Liver (tissue), 9 donors: ENCODE data around the gene PCDHGC5. TPM values are rescaled to one million over a fixed set of nuclear protein-coding genes. Genes with fewer than 3 reads are reported as not detected.

ENCODE experiments used
- DNase-seq: peaks from one replicate; pipeline ENCODE4 v3.0.0-alpha.2; 2017; ENCODE audit warnings: low spot score
- H3K27ac ChIP-seq, 2 donors: one replicate each; pipeline ENCODE4 v1.7.0; 2013; ENCODE audit warnings: inconsistent platforms in 2 of 2, low read length in 2 of 2, control low read depth in 1 of 2, low read depth in 1 of 2, mild to moderate bottlenecking in 1 of 2
- H3K27me3 ChIP-seq, 4 donors: one replicate each; pipeline versions ENCODE4 v1.6.1 to v1.7.0; 2013; ENCODE audit warnings: low read length in 3 of 4, inconsistent platforms in 1 of 4, mild to moderate bottlenecking in 1 of 4, moderate library complexity in 1 of 4; ENCODE audit not compliant: control insufficient read depth in 4 of 4, insufficient read depth in 4 of 4
- H3K36me3 ChIP-seq, 4 donors: one replicate each; pipeline versions ENCODE4 v1.6.1 to v1.7.0; 2013; ENCODE audit warnings: low read length in 3 of 4, mild to moderate bottlenecking in 3 of 4, low read depth in 1 of 4, moderate library complexity in 1 of 4; ENCODE audit not compliant: control insufficient read depth in 4 of 4, insufficient read depth in 3 of 4
- H3K4me1 ChIP-seq, 4 donors: one replicate each; pipeline versions ENCODE4 v1.6.1 to v1.7.0; 2013; ENCODE audit warnings: low read length in 3 of 4, mild to moderate bottlenecking in 3 of 4, moderate library complexity in 1 of 4; ENCODE audit not compliant: control insufficient read depth in 4 of 4, insufficient read depth in 4 of 4
- H3K4me3 ChIP-seq, 3 donors: one replicate each; pipeline versions ENCODE4 v1.6.1 to v1.7.0; 2013; ENCODE audit warnings: low read length in 3 of 3, control low read depth in 1 of 3, low read depth in 1 of 3, mild to moderate bottlenecking in 1 of 3
- H3K9ac ChIP-seq, 2 donors: one replicate each; pipeline ENCODE4 v1.7.0; 2013; ENCODE audit warnings: low read length in 2 of 2, mild to moderate bottlenecking in 2 of 2, moderate library complexity in 2 of 2, control low read depth in 1 of 2, low read depth in 1 of 2
- H3K9me3 ChIP-seq, 4 donors: one replicate each; pipeline versions ENCODE4 v1.6.1 to v1.7.0; 2013; ENCODE audit warnings: low read length in 3 of 4; ENCODE audit not compliant: control insufficient read depth in 4 of 4
- EGR1 ChIP-seq, 2 donors: IDR thresholded peaks; 2 replicates each; pipeline ENCODE4 v1.6.1; 2016 to 2018; ENCODE audit warnings: antibody characterized with exemption in 2 of 2, low read depth in 2 of 2
- FOXA1 ChIP-seq: IDR thresholded peaks from 2 replicates; pipeline ENCODE4 v1.6.1; 2016; ENCODE audit warnings: antibody characterized with exemption
- FOXA2 ChIP-seq: IDR thresholded peaks from 2 replicates; pipeline ENCODE4 v1.6.1; 2016; ENCODE audit warnings: antibody characterized with exemption
- GABPA ChIP-seq, 2 donors: IDR thresholded peaks in 1 of 2; conservative IDR thresholded peaks in 1 of 2; 2 replicates each; pipeline ENCODE4 v1.6.1; 2016; ENCODE audit warnings: antibody characterized with exemption in 2 of 2, mild to moderate bottlenecking in 1 of 2, moderate library complexity in 1 of 2
- HNF4A ChIP-seq, 2 donors: conservative IDR thresholded peaks; 2 replicates each; pipeline ENCODE4 v1.6.1; 2016; ENCODE audit warnings: antibody characterized with exemption in 2 of 2, mild to moderate bottlenecking in 2 of 2
- HNF4G ChIP-seq: IDR thresholded peaks from 2 replicates; pipeline ENCODE4 v1.6.1; 2016; ENCODE audit warnings: antibody characterized with exemption
- JUND ChIP-seq, 2 donors: IDR thresholded peaks; 2 replicates each; pipeline ENCODE4 v1.6.1; 2016; ENCODE audit warnings: antibody characterized with exemption in 2 of 2
- NR2F2 ChIP-seq: IDR thresholded peaks from 2 replicates; pipeline ENCODE4 v1.6.1; 2016; ENCODE audit warnings: antibody characterized with exemption
- RAD21 ChIP-seq, 2 donors: IDR thresholded peaks; 2 replicates each; pipeline ENCODE4 v1.6.1; 2016; ENCODE audit warnings: antibody characterized with exemption in 2 of 2, mild to moderate bottlenecking in 2 of 2
- RXRA ChIP-seq, 2 donors: IDR thresholded peaks; 2 replicates each; pipeline ENCODE4 v1.6.1; 2017 to 2018; ENCODE audit warnings: antibody characterized with exemption in 2 of 2, mild to moderate bottlenecking in 1 of 2
- SP1 ChIP-seq: IDR thresholded peaks from 2 replicates; pipeline ENCODE4 v1.6.1; 2018; ENCODE audit warnings: antibody characterized with exemption, mild to moderate bottlenecking
- YY1 ChIP-seq: IDR thresholded peaks from 2 replicates; pipeline ENCODE4 v1.6.1; 2016; ENCODE audit warnings: antibody characterized with exemption, mild to moderate bottlenecking
- WGBS: extraction: QIAGEN DNeasy Blood & Tissue Kit; methylation state at CpG from one replicate; pipeline ENCODE4 v1.1.7; 2013; 5-methylcytosine and 5-hydroxymethylcytosine counted together
- polyA plus RNA-seq, 2 donors: library from polyadenylated mRNA; stranded (reverse) in 1 of 2; unstranded in 1 of 2; fragments of 200-250 nt in 1 of 2; fragments of >200 nt in 1 of 2; fragmentation: Nextera tagmentation in 1 of 2; extraction: Ambion mirVana in 1 of 2; gene quantifications; one replicate each; pipeline versions ENCODE4 v1.2.1 to v1.2.3, GENCODE V29; 2013 to 2015
- total RNA-seq, 2 donors: library from RNA; depleted of rRNA; stranded (reverse); fragments of >200 nt; gene quantifications; one replicate each; pipeline ENCODE4 v1.2.3, GENCODE V29; 2014
- TF ChIP-seq, protein P1 (sequence below): IDR thresholded peaks from 2 replicates; pipeline ENCODE4 v1.6.1; 2016; ENCODE audit warnings: antibody characterized with exemption
- TF ChIP-seq, protein P2 (sequence below): fragments of 150-350 bp; IDR thresholded peaks from 2 replicates; pipeline ENCODE4 v1.5.1; 2017; ENCODE audit warnings: improper control_type of control experiment, low read depth, low read length; ENCODE audit not compliant: missing input control
- TF ChIP-seq, protein P3 (sequence below): IDR thresholded peaks from 2 replicates; pipeline ENCODE4 v1.6.1; 2016; ENCODE audit warnings: antibody characterized with exemption, mild to moderate bottlenecking
- TF ChIP-seq, protein P4 (sequence below): IDR thresholded peaks from 2 replicates; pipeline ENCODE4 v1.6.1; 2016; ENCODE audit warnings: antibody characterized with exemption
- TF ChIP-seq, protein P5 (sequence below): IDR thresholded peaks from 2 replicates; pipeline ENCODE4 v1.6.1; 2016; ENCODE audit warnings: antibody characterized with exemption
- donor health status: healthy.
- donor health status: healthy.
- donor health status: healthy.
- donor health status: healthy.
- donor health status: healthy.

Gene PCDHGC5
- total and polyA plus RNA-seq, 4 donors = 0.02 to 1.1 (median 0.19) TPM; not detected in 1

DNA sequence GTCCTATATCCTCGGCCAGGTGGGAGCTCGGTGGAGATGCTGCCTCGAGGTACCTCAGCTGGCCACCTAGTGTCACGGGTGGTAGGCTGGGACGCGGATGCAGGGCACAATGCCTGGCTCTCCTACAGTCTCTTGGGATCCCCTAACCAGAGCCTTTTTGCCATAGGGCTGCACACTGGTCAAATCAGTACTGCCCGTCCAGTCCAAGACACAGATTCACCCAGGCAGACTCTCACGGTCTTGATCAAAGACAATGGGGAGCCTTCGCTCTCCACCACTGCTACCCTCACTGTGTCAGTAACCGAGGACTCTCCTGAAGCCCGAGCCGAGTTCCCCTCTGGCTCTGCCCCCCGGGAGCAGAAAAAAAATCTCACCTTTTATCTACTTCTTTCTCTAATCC is 11.1 kb upstream of the PCDHGC5 start:
- Histone ChIP-seq H3K9ac (no peak overlapping the region), H3K9me3 (no peaks in the 10 kb centered on the region), H3K4me3 (peak overlapping the region in 1 of 3 donors; percentile 12), H3K36me3 (no peaks in the 10 kb centered on the region), H3K27ac (no peak overlapping the region), H3K27me3 (no peaks in the 10 kb centered on the region), H3K4me1 (peaks cover 0 to 31% (median 14%) of the 10 kb centered on the region in 4 donors)
- WGBS = 46% methylated on average over 13 of the region's 13 CpGs
- TF ChIP-seq, protein P1, sequence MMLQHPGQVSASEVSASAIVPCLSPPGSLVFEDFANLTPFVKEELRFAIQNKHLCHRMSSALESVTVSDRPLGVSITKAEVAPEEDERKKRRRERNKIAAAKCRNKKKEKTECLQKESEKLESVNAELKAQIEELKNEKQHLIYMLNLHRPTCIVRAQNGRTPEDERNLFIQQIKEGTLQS = no peak
- DNase-seq = no peak

DNA sequence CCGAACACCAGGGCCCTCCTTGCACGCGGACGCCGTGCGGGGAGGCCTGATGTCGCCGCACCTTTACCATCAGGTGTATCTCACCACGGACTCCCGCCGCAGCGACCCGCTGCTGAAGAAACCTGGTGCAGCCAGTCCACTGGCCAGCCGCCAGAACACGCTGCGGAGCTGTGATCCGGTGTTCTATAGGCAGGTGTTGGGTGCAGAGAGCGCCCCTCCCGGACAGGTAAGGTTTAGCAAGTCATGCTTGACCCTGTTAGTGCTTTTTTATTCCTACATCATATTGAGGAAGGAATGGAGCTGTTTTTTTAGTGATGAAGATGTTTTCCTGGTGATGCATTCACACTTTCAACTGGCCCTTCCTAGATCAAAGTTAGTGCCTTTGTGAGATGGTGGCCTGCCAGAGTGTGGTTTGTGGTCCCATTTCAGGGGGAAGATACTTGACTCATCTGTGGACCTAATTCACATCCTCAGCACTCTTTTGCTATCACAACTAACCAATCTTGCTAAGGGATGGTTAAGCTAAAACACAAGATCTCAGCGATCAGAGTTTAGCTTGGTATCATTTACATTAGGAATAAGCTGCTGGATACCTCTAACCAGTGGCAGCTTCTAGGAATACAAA is 10.4 kb upstream of the PCDHGC5 start:
- no peak for DNase-seq
- no peak for TF ChIP-seq SP1
- Histone ChIP-seq H3K9me3 (no peaks in the 10 kb centered on the region), H3K4me1 (peaks cover 0 to 31% (median 14%) of the 10 kb centered on the region in 4 donors), H3K27ac (no peak overlapping the region), H3K4me3 (peak overlapping the region in 1 of 3 donors; percentile 12), H3K9ac (no peak overlapping the region), H3K36me3 (peaks cover 0 to 1% (median 0%) of the 10 kb centered on the region in 4 donors), H3K27me3 (peaks cover 0 to 1% (median 0%) of the 10 kb centered on the region in 4 donors)
- 27% methylated on average over 20 of the region's 20 CpGs for WGBS

DNA sequence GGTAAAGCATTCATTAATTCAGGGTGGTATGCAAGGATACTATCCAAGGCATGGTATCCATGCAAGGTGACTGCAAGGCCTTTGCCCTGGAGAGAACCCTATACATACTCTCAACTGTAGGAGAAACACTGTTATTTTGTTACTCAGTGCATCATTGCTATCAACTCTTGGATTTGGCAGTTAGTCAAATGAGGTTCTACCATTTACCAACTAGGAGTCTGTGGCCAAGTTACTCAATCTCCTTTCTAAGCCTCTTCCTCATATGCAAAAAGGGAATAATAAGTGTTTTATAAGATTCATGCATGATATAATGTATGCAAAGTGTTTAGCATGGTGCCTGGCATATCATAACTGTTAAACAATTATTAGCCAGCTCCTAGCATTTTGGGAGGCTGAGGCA is 9.1 kb upstream of the PCDHGC5 start:
- H3K9ac ChIP-seq = no peak overlapping the region
- DNase-seq = no peak
- TF ChIP-seq FOXA2 (no peak), HNF4G (no peak), FOXA1 (no peak), NR2F2 (no peak), YY1 (no peak), RXRA (IDR thresholded peaks at IDR 0.05) (no peak), GABPA (IDR thresholded peaks at IDR 0.05 in 1 of 2, conservative IDR thresholded peaks at IDR 0.05 in 1 of 2) (no peak), RAD21 (IDR thresholded peaks at IDR 0.05) (no peak), SP1 (no peak), HNF4A (conservative IDR thresholded peaks at IDR 0.05) (no peak), JUND (IDR thresholded peaks at IDR 0.05) (no peak), EGR1 (IDR thresholded peaks at IDR 0.05; ENCODE audit: low read depth in 2 of 2) (no peak)
- TF ChIP-seq, protein P2, sequence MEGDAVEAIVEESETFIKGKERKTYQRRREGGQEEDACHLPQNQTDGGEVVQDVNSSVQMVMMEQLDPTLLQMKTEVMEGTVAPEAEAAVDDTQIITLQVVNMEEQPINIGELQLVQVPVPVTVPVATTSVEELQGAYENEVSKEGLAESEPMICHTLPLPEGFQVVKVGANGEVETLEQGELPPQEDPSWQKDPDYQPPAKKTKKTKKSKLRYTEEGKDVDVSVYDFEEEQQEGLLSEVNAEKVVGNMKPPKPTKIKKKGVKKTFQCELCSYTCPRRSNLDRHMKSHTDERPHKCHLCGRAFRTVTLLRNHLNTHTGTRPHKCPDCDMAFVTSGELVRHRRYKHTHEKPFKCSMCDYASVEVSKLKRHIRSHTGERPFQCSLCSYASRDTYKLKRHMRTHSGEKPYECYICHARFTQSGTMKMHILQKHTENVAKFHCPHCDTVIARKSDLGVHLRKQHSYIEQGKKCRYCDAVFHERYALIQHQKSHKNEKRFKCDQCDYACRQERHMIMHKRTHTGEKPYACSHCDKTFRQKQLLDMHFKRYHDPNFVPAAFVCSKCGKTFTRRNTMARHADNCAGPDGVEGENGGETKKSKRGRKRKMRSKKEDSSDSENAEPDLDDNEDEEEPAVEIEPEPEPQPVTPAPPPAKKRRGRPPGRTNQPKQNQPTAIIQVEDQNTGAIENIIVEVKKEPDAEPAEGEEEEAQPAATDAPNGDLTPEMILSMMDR = no peak
- TF ChIP-seq, protein P3, sequence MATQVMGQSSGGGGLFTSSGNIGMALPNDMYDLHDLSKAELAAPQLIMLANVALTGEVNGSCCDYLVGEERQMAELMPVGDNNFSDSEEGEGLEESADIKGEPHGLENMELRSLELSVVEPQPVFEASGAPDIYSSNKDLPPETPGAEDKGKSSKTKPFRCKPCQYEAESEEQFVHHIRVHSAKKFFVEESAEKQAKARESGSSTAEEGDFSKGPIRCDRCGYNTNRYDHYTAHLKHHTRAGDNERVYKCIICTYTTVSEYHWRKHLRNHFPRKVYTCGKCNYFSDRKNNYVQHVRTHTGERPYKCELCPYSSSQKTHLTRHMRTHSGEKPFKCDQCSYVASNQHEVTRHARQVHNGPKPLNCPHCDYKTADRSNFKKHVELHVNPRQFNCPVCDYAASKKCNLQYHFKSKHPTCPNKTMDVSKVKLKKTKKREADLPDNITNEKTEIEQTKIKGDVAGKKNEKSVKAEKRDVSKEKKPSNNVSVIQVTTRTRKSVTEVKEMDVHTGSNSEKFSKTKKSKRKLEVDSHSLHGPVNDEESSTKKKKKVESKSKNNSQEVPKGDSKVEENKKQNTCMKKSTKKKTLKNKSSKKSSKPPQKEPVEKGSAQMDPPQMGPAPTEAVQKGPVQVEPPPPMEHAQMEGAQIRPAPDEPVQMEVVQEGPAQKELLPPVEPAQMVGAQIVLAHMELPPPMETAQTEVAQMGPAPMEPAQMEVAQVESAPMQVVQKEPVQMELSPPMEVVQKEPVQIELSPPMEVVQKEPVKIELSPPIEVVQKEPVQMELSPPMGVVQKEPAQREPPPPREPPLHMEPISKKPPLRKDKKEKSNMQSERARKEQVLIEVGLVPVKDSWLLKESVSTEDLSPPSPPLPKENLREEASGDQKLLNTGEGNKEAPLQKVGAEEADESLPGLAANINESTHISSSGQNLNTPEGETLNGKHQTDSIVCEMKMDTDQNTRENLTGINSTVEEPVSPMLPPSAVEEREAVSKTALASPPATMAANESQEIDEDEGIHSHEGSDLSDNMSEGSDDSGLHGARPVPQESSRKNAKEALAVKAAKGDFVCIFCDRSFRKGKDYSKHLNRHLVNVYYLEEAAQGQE = no peak
- TF ChIP-seq, protein P4, sequence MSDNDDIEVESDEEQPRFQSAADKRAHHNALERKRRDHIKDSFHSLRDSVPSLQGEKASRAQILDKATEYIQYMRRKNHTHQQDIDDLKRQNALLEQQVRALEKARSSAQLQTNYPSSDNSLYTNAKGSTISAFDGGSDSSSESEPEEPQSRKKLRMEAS = no peak
- TF ChIP-seq, protein P5, sequence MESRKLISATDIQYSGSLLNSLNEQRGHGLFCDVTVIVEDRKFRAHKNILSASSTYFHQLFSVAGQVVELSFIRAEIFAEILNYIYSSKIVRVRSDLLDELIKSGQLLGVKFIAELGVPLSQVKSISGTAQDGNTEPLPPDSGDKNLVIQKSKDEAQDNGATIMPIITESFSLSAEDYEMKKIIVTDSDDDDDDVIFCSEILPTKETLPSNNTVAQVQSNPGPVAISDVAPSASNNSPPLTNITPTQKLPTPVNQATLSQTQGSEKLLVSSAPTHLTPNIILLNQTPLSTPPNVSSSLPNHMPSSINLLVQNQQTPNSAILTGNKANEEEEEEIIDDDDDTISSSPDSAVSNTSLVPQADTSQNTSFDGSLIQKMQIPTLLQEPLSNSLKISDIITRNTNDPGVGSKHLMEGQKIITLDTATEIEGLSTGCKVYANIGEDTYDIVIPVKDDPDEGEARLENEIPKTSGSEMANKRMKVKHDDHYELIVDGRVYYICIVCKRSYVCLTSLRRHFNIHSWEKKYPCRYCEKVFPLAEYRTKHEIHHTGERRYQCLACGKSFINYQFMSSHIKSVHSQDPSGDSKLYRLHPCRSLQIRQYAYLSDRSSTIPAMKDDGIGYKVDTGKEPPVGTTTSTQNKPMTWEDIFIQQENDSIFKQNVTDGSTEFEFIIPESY = no peak
- TF ChIP-seq, protein P1 = no peak
- no peaks in the 10 kb centered on the region for H3K9me3 ChIP-seq
- H3K4me1 ChIP-seq = peaks cover 0 to 31% (median 14%) of the 10 kb centered on the region in 4 donors
- no peak overlapping the region for H3K27ac ChIP-seq
- H3K4me3 ChIP-seq = no peak overlapping the region
- H3K36me3 ChIP-seq = peaks cover 0 to 2% (median 0%) of the 10 kb centered on the region in 4 donors
- H3K27me3 ChIP-seq = peaks cover 0 to 2% (median 0%) of the 10 kb centered on the region in 4 donors
